Putamen (tissue), 1 donor: Measurements from ENCODE around the gene MLXIPL.
"Not testable (repeated sequence)": the region's sequence is repeated elsewhere in the genome, so short reads cannot be mapped to it uniquely, and the experiment has no call there.

ENCODE experiments used
- DNase-seq: peaks from one replicate; pipeline ENCODE4 v3.0.0-alpha.2; 2016; ENCODE audit warnings: low spot score

The MLXIPL gene

GRCh38 chr7:73612598-73613269 is 11.6 kb downstream of the MLXIPL start:
- no peak for DNase-seq

DNA sequence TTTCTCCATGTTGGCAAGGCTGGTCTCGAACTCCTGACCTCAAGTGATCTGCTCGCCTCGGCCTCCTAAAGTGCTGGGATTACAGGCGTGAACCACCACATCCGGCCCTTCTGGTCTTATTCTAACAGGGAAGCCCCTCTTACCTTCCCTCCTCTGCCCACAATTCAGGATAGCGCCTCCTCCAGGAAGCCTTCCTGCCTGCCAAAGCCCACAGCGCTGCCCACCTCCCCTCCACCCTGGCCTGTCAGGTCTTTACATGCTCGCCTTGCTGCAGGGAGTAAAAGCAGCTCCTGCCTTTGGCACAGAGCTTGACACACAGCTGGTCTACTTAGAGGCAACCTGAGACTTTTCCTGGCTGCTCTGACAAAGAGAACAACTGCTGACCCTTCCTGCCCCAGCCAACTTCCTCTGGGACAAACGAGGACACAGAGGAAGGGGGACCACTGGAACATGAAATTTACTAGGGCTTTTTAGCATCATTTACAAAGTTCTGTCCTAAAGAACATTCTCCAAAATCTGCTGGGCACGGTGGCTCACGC is 13.2 kb downstream of the MLXIPL start:
- no peak for DNase-seq

DNA sequence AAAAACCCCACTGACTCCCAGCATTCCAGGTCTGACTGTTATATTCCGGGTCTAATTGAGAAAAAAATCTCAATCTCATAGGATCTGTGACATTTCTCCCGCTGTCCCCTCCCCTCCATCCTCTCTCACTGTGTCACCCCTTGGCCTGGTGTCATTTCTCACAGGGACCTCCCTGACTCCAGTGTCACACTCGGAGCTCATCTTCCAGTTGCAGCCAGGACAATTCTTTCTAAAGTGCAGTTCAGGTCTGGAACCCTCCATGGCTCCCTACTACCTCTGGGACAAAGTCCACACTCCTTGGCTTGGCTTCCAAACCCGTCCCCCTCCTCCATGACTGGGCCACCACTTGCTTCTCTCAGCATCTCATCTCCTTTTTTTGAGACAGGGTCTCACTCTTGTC is 14.2 kb downstream of the MLXIPL start:
- no peak for DNase-seq

DNA sequence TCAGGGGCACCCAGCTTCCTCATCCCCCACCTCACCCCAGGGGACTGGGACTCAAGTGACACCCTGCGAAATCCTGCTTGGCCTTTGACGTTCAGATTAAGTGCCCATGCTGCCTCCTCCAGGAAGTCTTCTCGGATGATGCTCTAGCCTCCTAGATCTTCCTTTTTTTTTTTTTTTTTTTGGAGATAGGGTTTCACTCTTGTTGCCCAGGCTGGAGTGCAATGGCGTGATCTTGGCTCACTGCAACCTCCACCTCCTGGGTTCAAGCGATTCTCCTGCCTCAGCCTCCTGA is 16.7 kb downstream of the MLXIPL start:
- not testable (repeated sequence) for DNase-seq

DNA sequence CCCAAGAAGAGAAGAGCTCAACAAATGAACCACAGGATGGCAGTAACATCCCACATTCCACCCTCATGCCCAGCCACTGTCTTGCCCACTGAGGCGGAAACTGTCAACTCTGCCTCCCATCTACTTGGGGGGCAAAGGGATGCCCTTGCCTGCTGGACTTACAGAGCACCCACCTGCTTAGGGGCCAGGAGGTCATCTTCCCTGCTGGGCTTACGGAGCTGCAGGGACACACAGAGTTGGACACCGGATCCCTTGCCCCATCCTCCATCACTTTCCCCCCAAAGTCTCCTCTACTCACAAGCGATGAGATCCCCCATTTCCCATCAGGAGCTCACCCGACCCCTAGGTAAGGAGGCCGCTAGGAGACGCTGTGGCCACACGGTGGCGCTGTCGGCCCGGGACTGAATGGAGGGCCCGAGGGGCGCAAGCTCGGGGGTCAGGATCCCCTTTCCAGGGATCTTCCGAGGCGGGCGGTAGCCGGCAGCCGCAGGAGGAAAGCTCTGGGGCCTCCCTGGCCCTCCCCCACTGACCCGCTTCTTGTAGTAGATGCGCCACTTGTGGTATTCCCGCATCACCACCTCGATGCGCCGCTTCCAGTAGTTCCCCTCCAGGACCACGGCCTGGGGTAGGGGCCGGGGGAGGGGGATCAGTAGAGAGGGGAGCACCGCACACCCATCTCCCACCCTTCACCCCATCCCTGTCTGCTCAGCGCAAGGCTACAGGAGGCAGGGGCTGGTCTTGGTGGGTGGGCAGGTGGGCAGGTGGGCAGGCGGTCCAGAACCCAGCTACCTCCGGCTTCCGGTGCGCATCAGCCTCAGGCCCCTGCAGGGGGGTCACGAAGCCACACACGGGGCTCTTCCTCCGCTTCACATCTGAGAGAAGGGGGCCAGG is 17.3 kb downstream of the MLXIPL start:
- no peak for DNase-seq

- no peak for DNase-seq
Measured at GRCh38 chr7:73605601-73606220, 18.6 kb downstream of the MLXIPL start.

GRCh38 chr7:73602721-73603651 is 21.3 kb downstream of the MLXIPL start:
- no peak for DNase-seq

DNA sequence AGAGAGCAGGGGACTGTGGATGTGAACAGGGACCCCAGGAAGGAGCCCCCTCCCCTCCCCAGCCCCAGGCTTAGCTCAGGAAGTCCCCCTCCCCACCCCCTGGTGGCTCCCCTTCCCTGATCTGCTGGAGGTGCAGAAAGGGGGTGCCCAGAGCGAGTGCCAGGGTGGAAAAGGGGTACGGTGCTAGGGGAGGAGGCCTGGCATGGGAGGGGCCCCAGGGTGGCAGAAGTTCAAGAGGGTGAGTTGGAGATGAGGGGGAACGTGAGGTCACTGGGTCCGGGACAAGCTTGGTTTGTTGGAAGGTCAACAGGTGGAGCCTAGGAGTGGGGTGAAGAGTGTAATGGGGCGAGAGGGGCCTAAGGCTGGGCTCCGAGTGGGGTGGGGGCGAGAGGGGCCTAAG is 24.4 kb downstream of the MLXIPL start:
- no peak for DNase-seq

DNA sequence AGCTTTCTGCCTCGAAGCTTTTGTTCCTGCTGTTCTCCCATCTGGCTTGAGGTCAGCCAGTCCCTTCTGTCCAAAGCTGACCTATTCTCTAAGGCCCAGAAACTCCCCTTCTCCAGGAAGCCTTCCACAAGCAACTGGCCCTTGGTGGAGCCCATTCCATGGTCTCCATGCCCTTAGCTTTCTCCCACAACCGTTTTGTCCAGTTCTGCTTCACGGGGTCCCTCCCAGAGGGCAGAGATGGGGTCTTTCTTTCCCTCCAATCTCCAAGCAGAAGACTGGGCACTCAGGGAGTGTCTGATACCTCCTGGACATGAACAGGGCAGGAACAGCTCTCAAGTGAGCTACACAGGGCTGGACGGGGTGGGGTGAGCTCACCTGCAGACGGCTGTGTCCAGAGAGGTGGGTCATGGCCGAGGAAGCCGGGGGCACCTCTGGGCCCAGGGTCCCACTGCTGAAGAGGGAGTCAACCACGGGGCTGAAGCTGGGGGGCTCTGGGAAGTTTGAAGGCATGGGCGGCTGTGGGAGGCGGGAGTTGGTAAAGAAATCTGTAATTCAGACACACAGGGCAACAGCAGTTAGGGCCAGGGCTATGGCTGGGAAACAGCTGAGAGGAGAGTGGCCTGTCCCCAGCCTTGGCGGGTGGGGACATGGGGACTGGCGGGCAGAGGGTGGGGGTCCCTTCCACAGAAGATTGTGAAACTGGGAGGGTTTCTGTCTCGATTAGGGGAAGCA is 25.0 kb downstream of the MLXIPL start:
- DNase-seq: no peak

DNA sequence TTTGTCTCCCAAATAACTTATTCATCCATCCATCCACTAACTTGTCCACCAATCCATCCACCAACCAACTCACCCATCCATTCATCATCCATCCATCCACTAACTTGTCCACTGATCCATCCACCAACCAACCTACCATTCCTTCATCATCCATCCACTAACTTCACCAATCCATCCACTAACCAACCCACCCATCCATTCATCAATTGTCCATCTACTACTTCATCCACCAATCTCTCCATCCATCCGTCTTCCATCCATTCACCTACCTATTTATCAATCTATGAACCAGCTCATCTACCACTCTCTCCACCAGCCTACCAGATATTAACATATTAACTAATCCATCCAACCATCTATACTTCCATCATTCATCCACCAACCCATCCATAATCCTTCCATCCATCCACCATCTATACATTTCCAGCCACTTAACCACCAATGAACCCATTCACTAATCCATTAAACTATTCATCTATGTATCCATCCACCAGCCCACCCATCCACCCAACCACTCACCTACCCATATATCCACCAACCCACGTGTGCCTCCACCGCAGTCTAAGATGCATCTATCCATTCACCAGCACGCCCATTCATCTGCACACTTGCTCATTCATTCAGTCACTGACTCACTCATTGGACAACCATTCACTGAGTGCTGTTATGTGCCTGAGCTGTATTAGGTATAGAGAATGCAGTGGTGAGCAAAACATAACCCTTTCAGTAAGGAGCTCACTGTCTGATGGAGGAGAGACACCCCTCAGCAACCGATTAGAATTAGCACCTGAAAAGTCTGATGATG is 26.1 kb downstream of the MLXIPL start:
- no peak for DNase-seq

DNA sequence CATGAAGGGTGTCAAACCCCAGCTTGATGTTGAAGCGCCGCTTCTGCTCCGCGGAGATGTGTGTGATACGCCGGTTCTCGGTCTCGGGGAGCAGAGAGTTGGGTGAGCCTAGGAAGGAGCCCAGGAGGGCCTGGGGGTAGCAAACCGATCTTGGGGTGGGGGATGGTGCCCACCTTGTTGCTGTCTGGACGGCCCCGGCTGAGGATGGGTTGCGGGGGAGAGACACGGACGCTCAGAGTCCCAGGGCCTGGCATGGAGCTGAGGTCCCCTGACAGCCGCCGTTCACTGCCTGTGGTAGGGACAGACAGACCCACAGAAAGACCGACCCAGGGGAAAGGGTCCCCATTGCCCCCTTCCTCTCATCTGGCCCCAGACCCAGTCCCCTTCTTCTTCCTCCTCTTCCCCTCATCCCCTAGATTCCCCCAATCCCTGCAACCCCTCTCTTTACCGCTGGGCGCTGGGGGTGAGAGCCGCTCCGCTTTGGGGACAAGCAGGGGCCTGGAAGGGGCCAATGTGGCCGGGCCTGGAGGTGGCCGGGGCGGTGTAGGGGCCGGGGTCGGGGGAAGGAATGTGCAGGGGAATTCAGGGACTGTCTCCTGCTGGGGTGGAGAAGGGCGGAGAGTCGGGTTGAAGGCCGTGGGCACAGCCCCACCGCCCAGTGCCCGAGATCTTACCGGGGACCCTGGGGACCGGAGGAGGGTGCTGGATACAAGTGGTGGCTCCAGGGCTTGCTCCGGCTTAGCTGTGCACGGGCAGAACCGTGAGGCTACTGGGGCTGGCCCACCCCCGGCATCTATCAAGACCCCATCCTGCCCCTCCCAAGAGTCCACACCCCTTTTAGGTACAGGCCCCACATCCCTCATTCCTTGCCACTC is 27.9 kb downstream of the MLXIPL start:
- DNase-seq: no peak

GRCh38 chr7:73595358-73595757 is 29.0 kb downstream of the MLXIPL start:
- DNase-seq: no peak

GRCh38 chr7:73593207-73594045 is 30.9 kb downstream of the MLXIPL start:
- DNase-seq: no peak

GRCh38 chr7:73586911-73587310 is 37.4 kb downstream of the MLXIPL start:
- DNase-seq: no peak

- DNase-seq: no peak
Measured at GRCh38 chr7:73585196-73585595, 39.1 kb downstream of the MLXIPL start.

- DNase-seq: no peak
Measured at GRCh38 chr7:73582664-73583202, 41.6 kb downstream of the MLXIPL start.

DNA sequence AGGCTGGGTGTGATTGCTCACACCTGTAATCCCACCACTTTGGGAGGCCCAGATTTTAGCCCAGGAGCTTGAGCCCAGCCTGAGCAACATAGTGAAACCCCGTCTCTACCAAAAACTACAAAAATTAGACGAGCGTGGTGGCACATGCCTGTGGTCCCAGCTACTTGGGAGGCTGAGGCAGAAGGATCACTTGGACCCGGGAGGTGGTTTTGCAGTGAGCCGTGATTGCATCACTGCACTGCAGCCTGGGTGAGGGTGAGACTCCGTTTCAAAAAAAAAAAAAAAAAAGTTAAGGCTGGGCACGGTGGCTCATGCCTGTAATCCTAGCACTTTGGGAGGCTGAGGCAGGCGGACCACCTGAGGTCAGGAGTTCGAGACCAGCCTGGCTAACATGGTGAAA is 43.3 kb downstream of the MLXIPL start:
- DNase-seq: not testable (repeated sequence)
